Parathyroid adenoma (tissue), 2 donors: ENCODE results near the gene MYO5B.

ENCODE experiments used
- H2AFZ ChIP-seq: fragments of 300-600 bp; sonication (generic); one replicate; pipeline ENCODE4 v1.7.0; 2017; ENCODE audit warnings: antibody characterized with exemption, mild to moderate bottlenecking
- H3K27ac ChIP-seq: fragments of 300-600 bp; sonication (generic); one replicate; pipeline ENCODE4 v1.7.0; 2017
- H3K27me3 ChIP-seq: fragments of 300-600 bp; sonication (generic); one replicate; pipeline ENCODE4 v1.7.0; 2017; ENCODE audit warnings: low read length; ENCODE audit not compliant: control insufficient read depth, insufficient read depth
- H3K36me3 ChIP-seq: fragments of 300-600 bp; sonication (generic); one replicate; pipeline ENCODE4 v1.7.0; 2017; ENCODE audit warnings: low read length; ENCODE audit not compliant: control insufficient read depth, insufficient read depth
- H3K4me1 ChIP-seq: fragments of 300-600 bp; sonication (generic); one replicate; pipeline ENCODE4 v1.7.0; 2017; ENCODE audit warnings: control low read depth
- H3K4me2 ChIP-seq: fragments of 300-600 bp; sonication (generic); one replicate; pipeline ENCODE4 v1.7.0; 2017; ENCODE audit warnings: low read length
- H3K4me3 ChIP-seq: fragments of 300-600 bp; sonication (generic); one replicate; pipeline ENCODE4 v1.7.0; 2017; ENCODE audit warnings: low read depth, low read length
- H3K79me2 ChIP-seq: fragments of 300-600 bp; sonication (generic); one replicate; pipeline ENCODE4 v1.7.0; 2017; ENCODE audit warnings: control low read depth
- H3K9ac ChIP-seq: fragments of 300-600 bp; sonication (generic); one replicate; pipeline ENCODE4 v1.7.0; 2017; ENCODE audit warnings: mild to moderate bottlenecking
- H3K9me3 ChIP-seq: fragments of 300-600 bp; sonication (generic); one replicate; pipeline ENCODE4 v1.7.0; 2017; ENCODE audit warnings: low read length; ENCODE audit not compliant: control insufficient read depth
- TF ChIP-seq, protein P1 (sequence below): fragments of 300-600 bp; sonication (generic); IDR thresholded peaks from one replicate; pipeline ENCODE4 v1.7.0; 2017; ENCODE audit warnings: antibody characterized with exemption, mild to moderate bottlenecking
- donor health status: primary hyperparathyroidism.

Gene MYO5B

DNA sequence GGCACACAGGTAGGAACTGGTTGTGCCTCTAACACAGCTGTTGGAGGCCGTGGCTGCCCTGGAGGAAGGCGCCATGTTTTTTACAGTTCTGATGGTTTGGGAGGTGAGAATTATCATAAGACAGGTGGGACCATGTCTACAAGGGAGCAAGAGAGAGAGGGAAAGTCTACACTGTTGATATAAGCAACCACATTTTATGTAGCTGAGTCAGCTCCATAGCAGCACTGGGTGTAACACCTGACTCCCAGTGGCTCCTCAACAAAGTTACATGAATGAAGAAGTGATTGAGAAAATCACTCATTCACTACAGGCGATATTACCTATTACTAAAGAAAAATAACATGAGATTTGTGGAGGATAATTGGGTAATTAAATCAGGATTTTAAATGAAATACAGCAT lies 340.3 kb downstream of the MYO5B start:
- Histone ChIP-seq H3K9ac (no peak overlapping the region), H3K4me2 (no peak overlapping the region), H3K27me3 (no peaks in the 10 kb centered on the region), H3K27ac (no peak overlapping the region), H3K9me3 (no peaks in the 10 kb centered on the region), H3K36me3 (no peaks in the 10 kb centered on the region), H2AFZ (no peak overlapping the region), H3K4me3 (no peak overlapping the region), H3K4me1 (no peaks in the 10 kb centered on the region), H3K79me2 (no peaks in the 10 kb centered on the region)
- TF ChIP-seq, protein P1, sequence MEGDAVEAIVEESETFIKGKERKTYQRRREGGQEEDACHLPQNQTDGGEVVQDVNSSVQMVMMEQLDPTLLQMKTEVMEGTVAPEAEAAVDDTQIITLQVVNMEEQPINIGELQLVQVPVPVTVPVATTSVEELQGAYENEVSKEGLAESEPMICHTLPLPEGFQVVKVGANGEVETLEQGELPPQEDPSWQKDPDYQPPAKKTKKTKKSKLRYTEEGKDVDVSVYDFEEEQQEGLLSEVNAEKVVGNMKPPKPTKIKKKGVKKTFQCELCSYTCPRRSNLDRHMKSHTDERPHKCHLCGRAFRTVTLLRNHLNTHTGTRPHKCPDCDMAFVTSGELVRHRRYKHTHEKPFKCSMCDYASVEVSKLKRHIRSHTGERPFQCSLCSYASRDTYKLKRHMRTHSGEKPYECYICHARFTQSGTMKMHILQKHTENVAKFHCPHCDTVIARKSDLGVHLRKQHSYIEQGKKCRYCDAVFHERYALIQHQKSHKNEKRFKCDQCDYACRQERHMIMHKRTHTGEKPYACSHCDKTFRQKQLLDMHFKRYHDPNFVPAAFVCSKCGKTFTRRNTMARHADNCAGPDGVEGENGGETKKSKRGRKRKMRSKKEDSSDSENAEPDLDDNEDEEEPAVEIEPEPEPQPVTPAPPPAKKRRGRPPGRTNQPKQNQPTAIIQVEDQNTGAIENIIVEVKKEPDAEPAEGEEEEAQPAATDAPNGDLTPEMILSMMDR: no peak

DNA sequence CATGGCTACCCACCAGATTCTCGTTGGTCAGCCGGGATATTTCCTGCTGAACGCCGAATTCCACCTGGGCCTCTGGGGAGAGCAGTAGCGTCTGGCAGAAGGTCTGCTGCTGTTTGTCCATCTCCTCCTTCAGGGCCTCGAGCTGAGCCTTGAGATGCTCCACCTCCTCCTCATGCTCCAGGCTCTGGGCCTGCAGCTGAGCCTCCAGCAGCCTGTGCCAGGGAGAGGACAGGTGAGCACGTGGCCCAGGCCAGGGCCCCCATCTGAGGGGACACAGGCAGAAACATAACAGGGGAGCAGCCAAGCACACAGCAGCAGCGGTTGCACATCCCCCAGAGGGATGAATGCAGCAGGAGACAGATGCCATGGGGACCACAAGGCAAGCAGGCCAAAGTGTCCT lies 341.5 kb downstream of the MYO5B start:
- TF ChIP-seq, protein P1: no peak
- no peaks in the 10 kb centered on the region for H3K4me1 ChIP-seq
- H2AFZ ChIP-seq: no peak overlapping the region
- no peak overlapping the region for H3K9ac ChIP-seq
- no peaks in the 10 kb centered on the region for H3K79me2 ChIP-seq
- no peaks in the 10 kb centered on the region for H3K9me3 ChIP-seq
- H3K27ac ChIP-seq: no peak overlapping the region
- H3K36me3 ChIP-seq: no peaks in the 10 kb centered on the region
- H3K4me3 ChIP-seq: no peak overlapping the region
- H3K4me2 ChIP-seq: no peak overlapping the region
- no peaks in the 10 kb centered on the region for H3K27me3 ChIP-seq

DNA sequence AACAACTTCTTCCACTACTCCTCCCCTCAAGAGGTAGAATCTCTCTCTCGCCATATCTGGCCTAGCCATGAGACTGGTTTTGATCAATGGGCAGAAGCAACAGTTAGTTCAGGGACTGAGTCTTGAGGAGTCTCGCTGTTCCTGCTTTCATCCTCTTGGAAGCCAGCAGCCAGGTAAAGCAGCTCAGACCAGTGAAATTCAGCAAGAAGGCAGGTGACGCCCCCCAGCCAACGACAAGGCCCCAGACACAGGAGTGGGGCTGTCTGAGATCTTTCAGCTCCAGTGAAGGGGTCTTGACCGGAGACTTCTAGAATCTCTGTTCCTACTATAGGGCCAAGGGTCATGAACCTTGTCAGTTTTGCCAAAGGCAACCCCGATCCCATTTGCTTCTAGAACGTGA lies 341.9 kb downstream of the MYO5B start:
- TF ChIP-seq, protein P1: no peak
- H3K4me3 ChIP-seq: no peak overlapping the region

DNA sequence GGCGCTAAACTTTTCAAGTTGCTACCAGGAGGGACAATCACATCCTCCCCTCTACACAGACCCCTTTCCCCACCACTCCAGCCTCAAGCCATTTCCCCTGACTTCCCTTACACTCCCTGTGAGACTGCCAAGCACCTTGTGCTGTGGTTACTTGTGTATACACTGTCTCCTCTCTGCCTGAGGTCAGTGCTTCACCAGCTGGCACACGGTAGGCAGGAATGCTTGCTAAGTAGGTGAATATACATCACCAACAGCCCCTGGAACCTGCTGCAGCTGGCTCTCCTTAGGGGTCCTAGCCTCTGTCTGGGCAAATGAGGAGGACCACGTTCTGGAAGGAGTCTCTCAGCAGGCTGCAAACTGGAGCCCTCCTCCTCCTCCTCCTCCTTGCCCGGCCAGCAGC lies 343.3 kb downstream of the MYO5B start:
- H3K79me2 ChIP-seq: no peaks in the 10 kb centered on the region
- H3K36me3 ChIP-seq: no peaks in the 10 kb centered on the region
- H3K9me3 ChIP-seq: no peaks in the 10 kb centered on the region
- TF ChIP-seq, protein P1: no peak
- H3K4me1 ChIP-seq: no peaks in the 10 kb centered on the region
- no peak overlapping the region for H2AFZ ChIP-seq
- no peak overlapping the region for H3K4me3 ChIP-seq
- no peak overlapping the region for H3K27ac ChIP-seq
- H3K9ac ChIP-seq: no peak overlapping the region
- no peaks in the 10 kb centered on the region for H3K27me3 ChIP-seq
- H3K4me2 ChIP-seq: no peak overlapping the region

More for the DNA sequence above, 341.9 kb downstream of the MYO5B start:
- H3K9ac ChIP-seq: no peak overlapping the region
- no peaks in the 10 kb centered on the region for H3K27me3 ChIP-seq
- no peaks in the 10 kb centered on the region for H3K4me1 ChIP-seq
- no peaks in the 10 kb centered on the region for H3K36me3 ChIP-seq
- H3K79me2 ChIP-seq: no peaks in the 10 kb centered on the region
- no peaks in the 10 kb centered on the region for H3K9me3 ChIP-seq
- no peak overlapping the region for H3K4me2 ChIP-seq
- H2AFZ ChIP-seq: no peak overlapping the region
- no peak overlapping the region for H3K27ac ChIP-seq

DNA sequence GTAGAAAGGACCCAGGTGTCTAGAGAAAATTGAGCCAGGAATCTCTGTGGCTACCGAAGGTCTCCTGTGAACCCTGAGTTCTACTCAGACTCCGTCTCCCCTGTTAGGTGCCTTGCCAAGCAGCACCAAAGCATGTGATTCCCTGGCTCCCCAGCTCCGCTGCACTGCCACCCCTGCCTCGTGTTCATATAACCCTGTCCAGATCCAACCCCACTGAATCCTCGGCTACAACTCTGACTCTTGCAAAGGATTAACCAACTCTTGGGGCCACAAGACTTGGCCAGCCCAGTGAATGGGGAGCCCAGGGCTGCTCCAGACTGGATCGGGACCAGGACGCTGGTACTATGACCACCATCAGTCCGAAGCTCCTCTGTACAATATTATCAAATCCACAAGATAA lies 344.3 kb downstream of the MYO5B start:
- Histone ChIP-seq H3K9ac (no peak overlapping the region), H3K27me3 (no peaks in the 10 kb centered on the region), H3K4me2 (no peak overlapping the region), H3K27ac (no peak overlapping the region), H3K9me3 (no peaks in the 10 kb centered on the region), H2AFZ (no peak overlapping the region), H3K4me1 (no peaks in the 10 kb centered on the region), H3K4me3 (no peak overlapping the region), H3K36me3 (no peaks in the 10 kb centered on the region), H3K79me2 (no peaks in the 10 kb centered on the region)
- TF ChIP-seq, protein P1: no peak
